ENCODE results near the gene LEMD3. TPM values are rescaled to one million over a fixed set of nuclear protein-coding genes. Genes with fewer than 3 reads are reported as not detected.
"Not testable (repeated sequence)": the region's sequence is repeated elsewhere in the genome, so short reads cannot be mapped to it uniquely, and the experiment has no call there.

The LEMD3 gene
- polyA plus RNA-seq, 1 of the 3 experiments (the other 2 are of a cell fraction) = 4.4 TPM

- TF ChIP-seq SMC3 (IDR thresholded peaks at IDR 0.05; ENCODE audit: low read depth, low read length) = no peak
- ChIA-PET POLR2A (no interaction called here), CTCF (interaction anchor here (1.6 kb wide), 1 partner anchor 11 kb away, joined by 3 read pairs; no protein-coding TSS in a partner anchor)
- H3F3A ChIP-seq (replicated peaks; ENCODE audit: insufficient read depth) = no peaks in the 10 kb centered on the region
- H3K79me2 ChIP-seq (ENCODE audit: insufficient read depth) = peaks cover 60% of the 10 kb centered on the region
- H2AFZ ChIP-seq (ENCODE audit: low read depth) = no peak overlapping the region
- 67% methylated on average over 3 of the region's 3 CpGs for WGBS (ENCODE audit: low lambda C conversion rate)
- H3K4me2 ChIP-seq = peak overlapping the region; percentile 87
- H3K27me3 ChIP-seq (ENCODE audit: insufficient read depth) = no peaks in the 10 kb centered on the region; the same call in 1 of the 2 replicates
- peaks cover 43% of the 10 kb centered on the region for H4K20me1 ChIP-seq (ENCODE audit: insufficient read depth)
- no peaks in the 10 kb centered on the region for H3K9me3 ChIP-seq
- peaks cover 3 to 12% of the 10 kb centered on the region in 2 experiments; a peak in 2 of 4 replicates for H3K4me1 ChIP-seq (ENCODE audit: control insufficient read depth in 1 of 2, insufficient read depth in 2 of 2, low read depth in 1 of 2, low read length in 1 of 2)
- H3K4me3 ChIP-seq (ENCODE audit: low read depth in 2 of 2, low read length in 1 of 2) = peak overlapping the region; percentile 70 to 83; a peak in 2 of 4 replicates
- DNase-seq = no peak
- peaks cover 0 to 7% of the 10 kb centered on the region in 2 experiments for H3K36me3 ChIP-seq (replicated peaks in 1 of 2; ENCODE audit: control insufficient read depth in 1 of 2, insufficient read depth in 2 of 2, low read length in 1 of 2)
- H3K9me2 ChIP-seq = no peaks in the 10 kb centered on the region
- peak overlapping the region; percentile 89; the same call in 1 of the 2 replicates for H3K9ac ChIP-seq
- H3K27ac ChIP-seq (ENCODE audit: low read depth in 2 of 2, low read length in 1 of 2) = peak overlapping the region in 1 of 2 experiments; percentile 89; a peak in 1 of 4 replicates
These were observed 110.9 kb downstream of the LEMD3 start for GRCh38 chr12:65280306-65280705.

- H3F3A ChIP-seq (replicated peaks; ENCODE audit: insufficient read depth) = no peaks in the 10 kb centered on the region
- H3K36me3 ChIP-seq (replicated peaks in 1 of 2; ENCODE audit: control insufficient read depth in 1 of 2, insufficient read depth in 2 of 2, low read length in 1 of 2) = peaks cover 0 to 7% of the 10 kb centered on the region in 2 experiments
- no peak overlapping the region for H2AFZ ChIP-seq (ENCODE audit: low read depth)
- no peak for DNase-seq
- H3K9me2 ChIP-seq = no peaks in the 10 kb centered on the region
- 65% methylated on average over 1 of the region's 1 CpG for WGBS (ENCODE audit: low lambda C conversion rate)
- H3K9ac ChIP-seq = no peak overlapping the region
- H4K20me1 ChIP-seq (ENCODE audit: insufficient read depth) = peaks cover 56% of the 10 kb centered on the region
- no peak overlapping the region for H3K27ac ChIP-seq (ENCODE audit: low read depth in 2 of 2, low read length in 1 of 2)
- H3K9me3 ChIP-seq = no peaks in the 10 kb centered on the region
- TF ChIP-seq RXRA (IDR thresholded peaks at IDR 0.05; ENCODE audit: borderline replicate concordance, low read depth) (no peak), FOXM1 (IDR thresholded peaks at IDR 0.05; ENCODE audit: low read depth) (no peak), RAD21 (IDR thresholded peaks at IDR 0.05; ENCODE audit: low read length) (0 out of 2 replicates have a peak, but pooled peaks have one; percentile 3)
- TF ChIP-seq, protein P1, sequence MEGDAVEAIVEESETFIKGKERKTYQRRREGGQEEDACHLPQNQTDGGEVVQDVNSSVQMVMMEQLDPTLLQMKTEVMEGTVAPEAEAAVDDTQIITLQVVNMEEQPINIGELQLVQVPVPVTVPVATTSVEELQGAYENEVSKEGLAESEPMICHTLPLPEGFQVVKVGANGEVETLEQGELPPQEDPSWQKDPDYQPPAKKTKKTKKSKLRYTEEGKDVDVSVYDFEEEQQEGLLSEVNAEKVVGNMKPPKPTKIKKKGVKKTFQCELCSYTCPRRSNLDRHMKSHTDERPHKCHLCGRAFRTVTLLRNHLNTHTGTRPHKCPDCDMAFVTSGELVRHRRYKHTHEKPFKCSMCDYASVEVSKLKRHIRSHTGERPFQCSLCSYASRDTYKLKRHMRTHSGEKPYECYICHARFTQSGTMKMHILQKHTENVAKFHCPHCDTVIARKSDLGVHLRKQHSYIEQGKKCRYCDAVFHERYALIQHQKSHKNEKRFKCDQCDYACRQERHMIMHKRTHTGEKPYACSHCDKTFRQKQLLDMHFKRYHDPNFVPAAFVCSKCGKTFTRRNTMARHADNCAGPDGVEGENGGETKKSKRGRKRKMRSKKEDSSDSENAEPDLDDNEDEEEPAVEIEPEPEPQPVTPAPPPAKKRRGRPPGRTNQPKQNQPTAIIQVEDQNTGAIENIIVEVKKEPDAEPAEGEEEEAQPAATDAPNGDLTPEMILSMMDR (IDR thresholded peaks at IDR 0.05) = peak; percentile 52
- no peak overlapping the region for H3K4me2 ChIP-seq
- CTCF ChIA-PET = no interaction called here
- H3K27me3 ChIP-seq (ENCODE audit: insufficient read depth) = no peaks in the 10 kb centered on the region
- POLR2A ChIA-PET = no interaction called here
- peaks cover 3 to 12% of the 10 kb centered on the region in 2 experiments; a peak in 2 of 4 replicates for H3K4me1 ChIP-seq (ENCODE audit: control insufficient read depth in 1 of 2, insufficient read depth in 2 of 2, low read depth in 1 of 2, low read length in 1 of 2)
- H3K4me3 ChIP-seq (ENCODE audit: low read depth in 2 of 2, low read length in 1 of 2) = no peak overlapping the region
- H3K79me2 ChIP-seq (ENCODE audit: insufficient read depth) = peaks cover 86% of the 10 kb centered on the region
These were observed 113.5 kb downstream of the LEMD3 start for GRCh38 chr12:65282840-65283239.

DNA sequence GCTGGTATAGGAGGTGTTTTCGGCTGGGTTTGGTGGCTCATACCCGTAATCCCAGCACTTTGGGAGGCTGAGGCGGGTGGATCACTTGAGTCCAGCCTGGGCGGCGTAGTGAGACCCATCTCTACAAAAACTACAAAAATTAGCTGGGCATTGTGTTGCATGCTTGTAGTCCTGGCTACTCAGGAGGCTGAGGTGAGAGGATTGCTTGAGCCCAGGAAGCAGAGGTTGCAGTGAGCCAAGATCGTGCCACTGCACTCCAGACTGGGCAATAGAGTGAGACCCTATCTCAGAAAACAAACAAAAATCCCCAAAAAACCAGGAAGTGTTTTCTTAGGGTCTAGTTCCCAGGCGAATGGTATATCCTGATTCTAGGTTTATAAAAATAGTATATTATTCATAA, 116.1 kb downstream of the LEMD3 start:
- POLR2A ChIA-PET; H3F3A ChIP-seq (replicated peaks; ENCODE audit: insufficient read depth); H3K27me3 ChIP-seq (ENCODE audit: insufficient read depth); H3K9ac ChIP-seq; H3K9me3 ChIP-seq; H3K9me2 ChIP-seq; H3K36me3 ChIP-seq (replicated peaks in 1 of 2; ENCODE audit: control insufficient read depth in 1 of 2, insufficient read depth in 2 of 2, low read length in 1 of 2); DNase-seq; H3K4me3 ChIP-seq (ENCODE audit: low read depth in 2 of 2, low read length in 1 of 2); H2AFZ ChIP-seq (ENCODE audit: low read depth); CTCF ChIA-PET; H3K4me2 ChIP-seq; H3K27ac ChIP-seq (ENCODE audit: low read depth in 2 of 2, low read length in 1 of 2); H3K4me1 ChIP-seq (ENCODE audit: control insufficient read depth in 1 of 2, insufficient read depth in 2 of 2, low read depth in 1 of 2, low read length in 1 of 2): not testable (repeated sequence)
- peaks cover 58% of the 10 kb centered on the region for H4K20me1 ChIP-seq (ENCODE audit: insufficient read depth)
- H3K79me2 ChIP-seq (ENCODE audit: insufficient read depth) = peaks cover 100% of the 10 kb centered on the region
- 61% methylated on average over 7 of the region's 7 CpGs for WGBS (ENCODE audit: low lambda C conversion rate)

All from SK-N-SH (cell line).